Astrocyte (in vitro differentiated cells and primary cell): ENCODE measurements around the gene DEGS2.

Source experiments
- EZH2 ChIP-seq: IDR thresholded peaks from 2 replicates; pipeline ENCODE4 v1.6.1; 2012; ENCODE audit warnings: mild to moderate bottlenecking, low read length, inconsistent platforms; ENCODE audit not compliant: insufficient read depth
- TF ChIP-seq, protein P1 (sequence below): IDR thresholded peaks from 2 replicates; pipeline ENCODE4 v1.5.1; 2011; ENCODE audit warnings: low read depth, mild to moderate bottlenecking, inconsistent platforms, low read length, moderate library complexity; ENCODE audit not compliant: insufficient read depth

DNA sequence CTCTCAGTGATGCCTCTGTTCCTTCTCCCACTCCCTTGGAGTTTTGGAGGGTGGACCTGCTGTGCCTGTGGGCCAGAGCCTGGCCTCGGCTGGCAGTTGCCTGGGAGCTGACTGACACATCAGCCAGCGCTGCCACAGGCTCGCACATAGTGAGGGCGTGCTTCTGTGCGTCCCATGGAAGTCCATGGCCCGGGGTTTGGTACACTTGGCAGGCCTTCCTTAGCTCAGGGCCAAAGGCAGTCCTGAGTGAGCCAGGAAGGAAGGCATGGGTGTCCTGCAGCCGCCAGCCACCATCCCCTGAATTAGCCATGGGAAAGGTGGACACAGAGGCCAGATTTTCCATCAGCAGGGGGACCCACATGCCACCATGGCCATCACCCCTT is 1.1 kb upstream of the DEGS2 start:
- TF ChIP-seq, protein P1, sequence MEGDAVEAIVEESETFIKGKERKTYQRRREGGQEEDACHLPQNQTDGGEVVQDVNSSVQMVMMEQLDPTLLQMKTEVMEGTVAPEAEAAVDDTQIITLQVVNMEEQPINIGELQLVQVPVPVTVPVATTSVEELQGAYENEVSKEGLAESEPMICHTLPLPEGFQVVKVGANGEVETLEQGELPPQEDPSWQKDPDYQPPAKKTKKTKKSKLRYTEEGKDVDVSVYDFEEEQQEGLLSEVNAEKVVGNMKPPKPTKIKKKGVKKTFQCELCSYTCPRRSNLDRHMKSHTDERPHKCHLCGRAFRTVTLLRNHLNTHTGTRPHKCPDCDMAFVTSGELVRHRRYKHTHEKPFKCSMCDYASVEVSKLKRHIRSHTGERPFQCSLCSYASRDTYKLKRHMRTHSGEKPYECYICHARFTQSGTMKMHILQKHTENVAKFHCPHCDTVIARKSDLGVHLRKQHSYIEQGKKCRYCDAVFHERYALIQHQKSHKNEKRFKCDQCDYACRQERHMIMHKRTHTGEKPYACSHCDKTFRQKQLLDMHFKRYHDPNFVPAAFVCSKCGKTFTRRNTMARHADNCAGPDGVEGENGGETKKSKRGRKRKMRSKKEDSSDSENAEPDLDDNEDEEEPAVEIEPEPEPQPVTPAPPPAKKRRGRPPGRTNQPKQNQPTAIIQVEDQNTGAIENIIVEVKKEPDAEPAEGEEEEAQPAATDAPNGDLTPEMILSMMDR: no peak
- TF ChIP-seq EZH2: no peak
